Fibroblast of villous mesenchyme (primary cell): ENCODE results near the gene CTNNA2. TPM values are rescaled to one million over a fixed set of nuclear protein-coding genes. Genes with fewer than 3 reads are reported as not detected.
"Not testable (repeated sequence)": the region's sequence is repeated elsewhere in the genome, so short reads cannot be mapped to it uniquely, and the experiment has no call there.

Experiments used
- DNase-seq: peaks from one replicate; pipeline ENCODE4 v3.0.0-alpha.2; 2010; ENCODE audit warnings: low read depth
- H3K4me3 ChIP-seq: 2 replicates; pipeline ENCODE4 v1.5.1; 2011; ENCODE audit warnings: low read depth, mild to moderate bottlenecking, low read length
- CTCF ChIP-seq: IDR thresholded peaks from 2 replicates; pipeline ENCODE4 v1.5.1; 2012; ENCODE audit warnings: low read depth, mild to moderate bottlenecking, low read length; ENCODE audit not compliant: insufficient read depth
- total RNA-seq: library from RNA; depleted of rRNA; stranded (reverse); fragments of >200 nt; gene quantifications from 2 replicates; pipeline ENCODE4 v1.2.3, GENCODE V29; 2012

CTNNA2 gene
- total RNA-seq, 1 donor, result not detected

- TF ChIP-seq CTCF, result no peak
- no peak overlapping the region for H3K4me3 ChIP-seq
- no peak for DNase-seq
Observed at GRCh38 chr2:80019571-80020460, 507.0 kb downstream of the CTNNA2 start.

- DNase-seq, result no peak
- TF ChIP-seq CTCF, result no peak
- H3K4me3 ChIP-seq, result no peak overlapping the region
Observed at GRCh38 chr2:80022018-80022417, 509.2 kb downstream of the CTNNA2 start.

DNA sequence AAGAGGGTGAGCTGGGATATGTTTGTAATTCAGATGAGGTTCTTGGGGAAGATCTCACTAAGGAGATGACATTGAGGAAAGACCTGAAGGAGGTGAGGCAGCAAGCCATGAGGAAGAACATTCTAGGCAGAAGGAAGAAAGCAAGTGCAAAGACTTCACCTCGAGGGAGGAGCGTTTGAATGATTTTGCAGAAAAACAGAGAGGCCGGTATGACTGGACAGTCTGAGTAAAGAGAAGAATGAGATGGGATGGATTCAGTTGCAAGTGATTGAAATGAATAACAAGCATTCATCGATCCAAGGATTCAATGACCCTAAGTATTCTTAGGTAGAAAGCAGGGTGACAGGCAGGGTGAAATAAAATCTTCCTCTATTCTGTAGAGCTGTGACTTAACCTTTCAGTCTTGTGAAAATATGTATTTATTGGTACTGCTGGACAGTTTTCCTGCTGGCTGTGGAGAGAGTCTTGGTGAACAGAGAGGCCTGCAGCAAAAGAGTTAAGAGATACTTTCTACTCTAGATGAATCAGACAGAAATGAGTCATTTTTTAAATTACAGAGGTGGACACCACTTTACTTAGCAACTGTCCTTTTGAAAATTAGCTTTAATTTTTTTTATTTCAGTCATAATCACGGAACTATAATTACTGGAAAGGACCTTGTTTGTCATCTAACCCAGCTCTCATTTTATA, 513.3 kb downstream of the CTNNA2 start:
- TF ChIP-seq CTCF, result no peak
- no peak for DNase-seq
- no peak overlapping the region for H3K4me3 ChIP-seq

DNA sequence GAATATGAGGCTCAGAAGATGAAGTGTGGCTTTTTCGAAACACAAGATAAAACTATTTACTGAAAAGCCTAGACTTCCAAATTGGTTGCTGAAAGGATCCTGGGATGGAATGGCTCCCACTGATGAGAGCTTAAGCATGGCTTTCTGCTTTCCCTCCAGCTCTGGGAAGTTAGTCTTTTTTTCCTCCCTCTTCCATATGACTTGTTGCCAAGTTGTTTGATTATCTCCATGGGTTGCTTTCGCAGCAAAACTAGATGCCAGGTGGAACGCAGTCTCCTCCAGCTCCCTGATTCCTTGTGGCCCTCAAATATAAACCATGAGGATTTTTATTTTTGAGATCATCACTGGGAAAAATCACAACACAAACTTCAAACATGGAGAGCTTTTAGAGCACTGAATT, 515.2 kb downstream of the CTNNA2 start:
- DNase-seq, result no peak
- TF ChIP-seq CTCF, result no peak
- H3K4me3 ChIP-seq, result no peak overlapping the region

GRCh38 chr2:80028584-80028983, 515.7 kb downstream of the CTNNA2 start:
- no peak overlapping the region for H3K4me3 ChIP-seq
- DNase-seq, result no peak
- TF ChIP-seq CTCF, result no peak

DNA sequence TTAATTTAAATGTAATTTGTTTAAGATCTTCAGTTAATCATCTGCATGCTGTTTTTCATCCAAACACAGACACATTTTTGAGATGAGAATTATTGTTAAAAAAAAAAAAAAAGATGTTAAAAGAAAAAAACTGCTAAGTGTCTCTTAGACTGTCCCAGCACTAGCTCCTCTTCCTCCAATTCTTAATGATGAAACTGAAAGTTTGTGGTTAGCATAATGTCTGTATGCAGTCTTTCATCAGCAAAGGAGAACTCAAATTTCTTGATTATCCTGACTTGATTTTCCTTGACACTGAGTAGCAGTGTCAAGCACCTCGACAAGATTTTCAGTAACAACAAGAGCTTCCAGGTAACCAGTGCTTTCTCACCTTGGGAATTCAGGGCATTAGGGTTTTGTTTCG, 517.3 kb downstream of the CTNNA2 start:
- no peak overlapping the region for H3K4me3 ChIP-seq
- no peak for TF ChIP-seq CTCF
- no peak for DNase-seq

DNA sequence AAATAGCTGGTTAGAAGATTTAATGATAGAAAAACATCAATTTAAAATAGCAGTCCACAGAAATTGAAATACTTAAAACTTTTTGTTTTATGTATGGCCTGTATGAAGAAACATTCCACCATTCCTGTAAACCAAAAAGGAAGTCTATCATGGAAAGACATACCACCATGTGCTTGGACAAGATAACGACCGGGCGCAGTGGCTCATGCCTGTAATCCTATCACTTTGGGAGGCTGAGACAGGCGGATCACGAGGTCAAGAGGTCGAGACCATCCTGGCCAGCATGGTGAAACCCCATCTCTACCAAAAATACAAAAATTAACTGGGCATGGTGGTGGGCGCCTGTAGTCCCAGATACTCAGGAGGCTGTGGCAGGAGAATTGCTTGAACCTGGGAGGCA, 519.8 kb downstream of the CTNNA2 start:
- not testable (repeated sequence) for H3K4me3 ChIP-seq, DNase-seq
